Heart left ventricle (tissue), 13 donors: ENCODE results near the gene RHBDF2.

Experiments
- CTCF ChIP-seq, 12 donors: fragments of 200-600 bp; sonication (generic) in 4 of 12; IDR thresholded peaks; one replicate each; pipeline versions ENCODE4 v1.5.0 to v1.8.0; 2018 to 2022; ENCODE audit warnings: antibody characterized with exemption in 12 of 12, mild to moderate bottlenecking in 5 of 12
- POLR2A ChIP-seq, 2 donors: fragments of 450-650 bp; IDR thresholded peaks; one replicate each; pipeline ENCODE4 v1.6.1; 2017; ENCODE audit warnings: antibody characterized with exemption in 2 of 2, mild to moderate bottlenecking in 2 of 2, moderate library complexity in 2 of 2
- donor health status: ischemic (EF 13 %, LVEDD 7.1; RV severe dilation, severe dysfunction).
- donor health status: DM: no; HTN: yes; CAD: no.
- donor health status: DM: no; HTN: no; CAD: no.
- donor health status: ischemic (EF 25% LVEDD 6.9; RV normal size, moderate dysfunction).
- donor health status: ischemic (EF 25% LVEDD 5.7; RV mildly dilated, moderate dysfunction).
- donor health status: ischemic (EF 35%, LVEDD 5.7; RV mildly dilated, moderate dysfunction).
- donor health status: nonischemic (EF 11% LVEDD 7.7; RV severe dilation, severe dysfunction).
- donor health status: DM: yes; HTN: yes; CAD: no.
- donor health status: PGD.
- donor health status: ischemic (EF 29% LVEDD 5.4; RV normal size, mild dysfunction).
- donor health status: nonischemic (EF 23%, LVEDD 6.1; RV moderate dilation, normal function).

GRCh38 chr17:76506408-76507345, 5.5 kb upstream of the RHBDF2 start:
- TF ChIP-seq POLR2A (IDR thresholded peaks at IDR 0.05) (no peak), CTCF (IDR thresholded peaks at IDR 0.05) (peak; percentile 90 to 97 (median 94))
